CD4-positive, alpha-beta T cell treated with Interleukin-21 for 1 hour (primary cell): ENCODE data around the gene DNAH7.
A peak's percentile ranks its signal among the peaks of the same experiment; 100 is the strongest.

Experiments used
- DNase-seq: peaks from one replicate; pipeline ENCODE4 v3.0.0-alpha.2; 2020

DNAH7 gene

DNA sequence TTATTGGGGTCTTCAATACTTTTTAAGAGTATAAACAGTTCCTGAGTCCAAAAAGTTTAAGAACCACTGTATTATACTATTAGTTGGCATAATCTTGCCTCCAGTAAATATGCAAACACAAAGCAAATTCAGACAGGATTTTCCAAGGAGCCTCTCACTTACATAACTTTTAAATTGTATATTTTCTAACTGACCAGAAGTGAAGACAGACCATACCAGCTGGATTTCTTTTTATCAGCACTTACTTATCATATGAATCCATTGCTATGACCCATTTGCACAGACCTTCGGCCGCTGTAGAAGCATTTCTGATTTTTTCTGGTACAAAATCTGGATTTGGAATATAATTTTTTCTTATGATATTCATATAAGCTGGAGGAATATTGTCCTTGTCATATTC is 211.5 kb downstream of the DNAH7 start:
- no peak for DNase-seq

DNA sequence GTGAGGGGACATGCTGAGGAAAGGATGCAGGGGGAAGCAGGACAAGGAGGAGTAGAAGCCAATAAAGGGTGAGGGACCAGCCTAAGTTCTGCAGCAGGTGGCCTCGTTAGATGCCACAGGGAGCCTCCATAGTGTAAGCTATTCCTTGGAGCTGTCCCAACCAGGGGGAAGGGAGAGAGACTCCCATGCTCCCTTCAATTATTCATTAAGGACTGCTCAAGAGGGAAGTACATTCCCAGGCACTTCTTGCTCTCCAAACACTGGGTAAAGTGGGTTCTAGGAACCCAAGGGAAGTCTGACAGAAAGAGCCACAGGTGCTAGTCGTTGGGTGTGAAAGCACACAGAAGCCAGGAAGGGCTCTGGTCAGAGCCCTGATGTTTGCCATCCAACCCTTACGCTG is 217.9 kb downstream of the DNAH7 start:
- no peak for DNase-seq

DNA sequence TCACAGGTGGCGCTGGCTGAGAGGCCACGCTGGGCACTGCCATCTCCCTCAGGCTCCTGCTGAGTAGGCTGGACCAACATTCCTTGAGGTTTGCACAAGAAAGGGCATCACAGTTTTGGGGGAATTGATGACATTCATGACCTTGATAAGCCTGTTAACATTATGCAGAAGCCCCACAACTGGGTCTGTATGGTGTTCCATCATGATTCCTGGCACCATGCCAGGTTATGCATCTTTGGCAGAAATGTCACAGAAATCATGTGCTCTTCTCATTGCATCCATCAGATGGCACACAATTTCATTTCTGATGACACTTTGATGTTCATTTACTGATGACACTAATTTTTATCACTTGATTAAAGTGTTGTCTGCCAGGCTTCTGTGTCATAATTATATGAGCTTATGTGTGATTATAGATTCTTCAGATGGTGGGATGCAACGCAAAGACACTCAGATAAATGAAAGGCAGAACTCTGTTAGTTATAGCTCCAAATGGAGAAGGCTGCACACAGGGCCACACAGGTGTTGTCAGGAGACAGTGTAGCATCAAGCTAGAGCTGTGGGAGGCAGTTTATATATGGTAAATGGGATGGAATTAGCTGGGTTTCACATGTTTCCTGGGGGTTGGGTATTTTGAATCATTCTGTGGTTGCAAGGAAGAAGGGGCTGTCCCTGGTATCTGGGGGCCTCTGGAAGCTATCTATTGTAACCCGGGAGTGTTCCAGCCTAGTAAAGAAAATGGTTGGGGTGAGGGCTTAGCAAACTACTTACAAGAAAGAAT is 220.3 kb downstream of the DNAH7 start:
- DNase-seq = peak; percentile 1

DNA sequence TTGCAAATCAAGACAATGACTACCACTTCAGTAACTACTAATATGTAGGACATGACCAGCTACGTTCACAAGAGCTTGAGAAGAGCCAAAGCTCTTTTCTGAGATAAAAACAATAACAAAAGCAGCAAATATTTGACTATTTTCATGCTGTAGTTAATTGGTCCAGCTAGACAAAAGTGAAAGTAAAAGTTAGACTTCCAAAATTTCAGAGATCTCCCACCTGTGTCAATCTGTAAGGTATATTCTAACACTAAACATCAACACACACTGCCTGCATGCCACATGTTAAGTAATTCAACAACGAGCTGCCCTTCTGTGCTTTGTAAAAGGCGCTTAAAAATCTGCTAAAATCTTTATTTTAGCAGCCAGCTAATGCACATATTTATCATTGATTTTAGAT is 225.7 kb downstream of the DNAH7 start:
- peak; percentile 2 for DNase-seq

DNA sequence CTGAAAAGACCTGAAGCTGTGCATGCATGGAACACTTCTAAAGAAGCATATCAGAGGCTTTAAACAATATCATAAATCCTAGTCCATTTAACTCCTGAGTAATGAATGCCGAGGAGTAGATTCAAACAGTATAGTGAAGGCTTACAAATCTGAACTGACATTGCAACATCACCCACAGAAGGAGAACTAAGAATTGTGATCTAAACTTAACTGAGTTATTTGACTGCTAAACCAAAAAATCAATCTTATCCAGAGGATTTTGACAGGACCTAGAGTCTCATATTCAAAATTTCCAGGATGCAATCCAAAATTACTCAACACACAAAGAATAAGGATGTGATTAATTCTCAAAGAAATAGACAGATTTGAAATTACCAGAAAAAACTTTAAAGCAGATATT is 230.6 kb downstream of the DNAH7 start:
- no peak for DNase-seq

DNA sequence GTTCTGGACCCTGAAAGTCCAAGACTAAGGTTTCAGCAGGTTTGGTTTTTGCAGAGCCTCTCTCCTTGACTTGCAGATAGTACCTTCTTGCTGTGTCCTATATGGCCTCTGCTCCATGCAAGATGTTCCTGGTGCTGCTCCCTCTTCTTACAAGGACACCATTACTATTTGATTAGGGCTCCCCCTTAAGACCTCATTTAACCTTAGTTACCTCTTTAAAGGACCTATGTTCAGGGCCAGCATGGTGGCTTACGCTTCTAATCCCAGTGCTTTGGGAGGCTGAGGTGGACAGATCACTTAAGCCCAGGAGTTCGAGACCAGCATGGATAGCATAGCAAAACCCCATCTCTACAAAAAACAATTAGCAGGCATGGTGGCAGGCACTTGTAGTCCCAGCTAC is 232.6 kb downstream of the DNAH7 start:
- no peak for DNase-seq

DNA sequence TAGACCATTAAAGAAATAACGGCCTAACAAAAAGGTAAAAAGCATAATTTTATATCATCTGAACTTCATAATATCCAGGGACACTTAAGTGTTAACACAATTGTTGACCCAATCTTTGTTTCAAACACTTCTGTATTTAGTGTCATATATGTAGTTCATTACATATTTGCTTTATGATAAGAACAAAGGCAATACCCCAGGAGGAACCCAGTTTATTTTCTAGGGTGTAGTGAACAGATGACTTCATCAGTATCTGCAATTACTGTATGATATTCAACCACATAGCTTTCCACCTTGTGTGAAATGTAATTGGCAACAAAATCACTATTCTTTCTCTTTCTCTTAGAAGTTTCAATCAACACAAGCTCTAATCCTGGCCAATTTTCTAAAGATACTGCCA is 233.8 kb downstream of the DNAH7 start:
- no peak for DNase-seq

DNA sequence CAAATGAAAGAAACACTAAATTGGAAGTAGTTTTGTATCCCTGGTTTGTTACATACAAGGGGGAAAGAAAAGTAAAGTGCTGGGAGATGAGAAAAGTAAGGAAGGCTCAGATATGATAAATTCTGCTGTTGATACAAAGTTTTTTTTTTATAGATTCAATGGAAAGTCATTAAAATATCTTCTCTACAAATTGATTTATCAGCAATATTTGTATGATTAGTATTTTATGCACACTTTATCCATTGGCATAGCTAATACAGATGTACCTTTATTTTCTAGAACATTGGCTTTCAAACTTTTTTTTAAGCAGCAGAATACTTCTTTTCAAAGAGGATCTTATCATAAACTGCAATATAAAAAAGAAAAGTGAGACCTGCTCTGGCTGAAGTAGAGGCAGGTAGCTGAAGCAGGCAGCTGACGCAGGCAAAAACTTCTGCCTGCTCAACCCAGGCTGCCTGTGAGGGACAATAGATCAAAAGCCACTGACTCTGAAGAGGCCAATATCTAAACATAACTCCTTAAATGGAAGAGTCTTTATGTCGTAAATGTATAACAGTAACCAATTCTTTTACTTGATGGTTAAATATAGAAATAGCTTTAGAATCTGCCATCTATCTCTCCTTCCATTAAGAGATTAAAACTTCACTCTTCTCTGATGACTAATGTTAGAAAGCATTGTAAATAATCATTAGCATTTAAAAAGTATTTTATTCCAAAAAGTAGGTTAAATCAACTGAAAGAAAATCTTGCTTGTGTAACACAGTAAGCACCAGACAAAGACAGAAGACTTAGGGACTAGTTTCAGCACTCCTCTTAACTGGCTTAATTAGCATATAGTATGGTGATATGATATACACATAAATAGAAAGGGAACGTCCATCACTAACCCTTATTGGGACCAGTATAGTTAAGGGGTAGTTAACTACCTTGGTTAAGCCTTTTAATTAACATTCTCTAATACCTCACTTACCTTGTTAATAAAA is 237.4 kb downstream of the DNAH7 start:
- no peak for DNase-seq

DNA sequence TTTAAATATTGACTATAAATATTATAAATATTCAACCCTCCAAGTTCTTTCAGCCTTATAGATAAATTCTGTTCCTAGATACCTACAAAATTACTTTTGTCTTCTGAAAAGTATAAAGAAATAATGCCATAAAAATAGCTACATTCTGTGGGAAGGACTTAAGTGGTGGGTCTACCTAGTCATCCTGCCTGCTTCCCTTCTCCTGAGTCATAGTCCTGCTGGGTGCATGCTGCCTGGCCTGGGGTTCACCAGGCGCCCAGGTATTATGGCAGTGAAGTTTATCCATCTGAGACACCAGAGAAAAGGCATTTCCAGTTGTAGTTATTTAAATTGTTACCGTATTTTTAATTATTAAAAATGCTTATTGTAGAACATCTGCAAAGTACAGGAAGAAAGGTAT is 244.2 kb downstream of the DNAH7 start:
- no peak for DNase-seq

DNA sequence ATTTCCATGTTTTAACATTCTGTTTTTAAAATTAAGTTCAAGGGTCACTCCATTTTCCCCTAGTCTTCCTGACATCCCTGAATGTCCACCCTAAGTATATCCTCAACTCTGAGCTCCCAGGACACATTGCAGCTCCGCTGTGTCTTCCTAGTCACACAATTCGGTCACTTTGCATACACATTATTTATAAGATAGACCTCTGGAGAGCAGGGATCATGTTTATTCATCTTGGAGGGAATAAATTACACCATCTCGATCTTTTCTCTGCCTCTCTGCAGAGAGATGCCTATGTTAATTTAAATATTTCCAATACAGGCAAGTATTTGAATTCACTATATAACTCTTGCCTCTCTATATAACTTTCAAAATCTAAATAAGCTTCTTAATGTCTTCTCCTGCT is 245.4 kb downstream of the DNAH7 start:
- DNase-seq = no peak

DNA sequence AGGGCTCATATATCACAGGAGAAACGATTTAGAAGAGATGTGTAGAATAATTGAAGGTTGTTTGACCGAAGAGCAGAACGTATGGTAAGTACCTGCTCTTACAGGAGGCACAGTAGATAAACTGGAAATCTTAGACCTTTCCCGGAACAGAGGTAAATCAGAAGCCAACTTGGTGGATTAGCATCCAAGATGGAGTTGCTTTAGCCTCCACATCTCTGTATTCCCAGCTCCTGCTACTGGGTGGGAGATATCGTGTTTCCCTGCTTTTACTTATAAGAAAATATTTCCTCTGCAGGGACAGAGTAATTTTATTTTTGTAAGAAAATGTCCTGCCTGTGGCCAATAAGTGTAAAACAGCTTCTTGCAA is 247.1 kb downstream of the DNAH7 start:
- DNase-seq = no peak

DNA sequence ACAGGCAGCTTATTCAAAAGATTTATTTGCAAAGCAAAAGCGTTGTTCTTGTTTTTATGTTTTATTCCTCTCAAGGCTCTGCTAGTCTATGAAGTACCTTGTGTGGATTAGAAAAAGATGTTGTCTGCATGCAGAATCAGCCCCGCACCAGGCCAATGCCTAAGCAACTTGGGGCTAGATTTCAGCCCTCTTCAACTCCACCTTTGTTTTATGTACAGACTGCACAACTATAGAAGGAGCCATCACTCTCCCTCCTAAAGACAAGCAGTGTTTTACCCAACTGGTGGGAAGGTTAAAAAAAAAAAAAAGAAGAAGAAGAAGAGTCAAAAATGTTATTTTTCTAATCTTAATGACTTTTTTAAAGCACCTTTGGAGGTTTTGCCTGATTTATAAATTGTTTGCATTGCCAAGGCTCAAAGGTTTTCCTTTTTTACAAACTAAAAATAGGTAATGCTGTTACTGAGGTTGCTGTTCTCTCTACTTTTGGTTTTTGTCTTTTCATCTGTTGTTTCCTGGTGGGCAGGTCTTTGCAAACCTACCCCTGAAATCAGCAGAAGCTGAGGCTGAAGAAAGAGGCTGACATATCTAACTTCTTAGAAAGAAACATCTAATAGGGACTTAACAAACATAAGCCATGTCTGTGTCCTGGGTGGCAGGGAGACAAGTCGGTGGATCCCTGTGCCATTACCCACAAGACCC is 247.6 kb downstream of the DNAH7 start:
- DNase-seq = no peak

DNA sequence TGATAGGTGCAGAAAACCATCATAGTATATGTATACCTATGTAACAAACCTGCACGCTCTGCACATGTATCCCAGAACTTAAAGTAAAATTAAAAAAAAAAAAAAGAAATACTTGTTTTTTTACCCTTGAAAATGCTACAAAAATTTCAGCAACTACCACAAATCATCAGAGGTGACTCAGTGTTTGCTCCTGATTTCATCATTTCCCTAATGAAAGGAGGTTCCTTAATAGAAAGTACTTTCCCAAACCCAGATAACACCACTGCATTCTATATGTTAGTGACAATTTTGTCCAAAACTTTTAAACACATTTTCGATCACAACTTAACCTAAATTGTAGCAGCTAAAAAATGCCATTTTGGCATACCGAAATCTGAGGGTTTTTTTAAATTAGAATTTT is 248.3 kb downstream of the DNAH7 start:
- no peak for DNase-seq

DNA sequence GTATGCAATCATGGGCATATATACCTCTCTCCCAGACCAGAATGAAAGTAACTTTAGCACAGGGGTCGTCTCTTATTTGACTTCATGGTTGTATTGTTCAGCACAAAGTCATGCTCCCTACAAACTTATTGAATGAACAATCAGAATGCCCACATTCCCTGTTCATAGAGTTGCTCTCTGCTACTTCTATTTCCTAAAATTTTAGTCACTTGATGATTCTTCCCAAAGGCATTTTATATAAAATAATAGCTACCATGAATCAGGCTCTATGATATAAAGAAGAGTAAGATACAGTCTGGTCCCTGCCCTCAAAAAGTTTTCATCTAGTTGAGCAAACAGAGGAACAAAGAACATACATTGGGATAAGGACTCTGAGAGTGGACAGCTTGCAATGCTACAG is 249.4 kb downstream of the DNAH7 start:
- no peak for DNase-seq

DNA sequence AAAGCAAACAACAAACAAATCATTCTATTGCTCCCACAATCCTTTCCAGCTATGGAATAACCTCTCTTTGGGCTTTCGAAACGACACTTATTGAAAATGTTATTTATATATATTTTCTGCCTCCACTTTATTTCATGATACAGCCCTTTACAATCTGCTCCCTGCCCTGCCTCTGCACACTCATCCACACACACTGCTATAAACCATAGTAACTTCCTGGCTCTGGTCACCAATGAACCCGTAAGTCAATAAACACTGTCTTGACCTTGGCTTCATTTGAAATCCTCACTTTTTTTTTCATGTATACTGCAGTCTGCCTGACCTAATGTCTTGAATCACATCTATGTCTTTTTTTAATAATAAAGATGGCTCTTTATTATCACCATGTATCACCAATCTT is 250.1 kb downstream of the DNAH7 start:
- no peak for DNase-seq

DNA sequence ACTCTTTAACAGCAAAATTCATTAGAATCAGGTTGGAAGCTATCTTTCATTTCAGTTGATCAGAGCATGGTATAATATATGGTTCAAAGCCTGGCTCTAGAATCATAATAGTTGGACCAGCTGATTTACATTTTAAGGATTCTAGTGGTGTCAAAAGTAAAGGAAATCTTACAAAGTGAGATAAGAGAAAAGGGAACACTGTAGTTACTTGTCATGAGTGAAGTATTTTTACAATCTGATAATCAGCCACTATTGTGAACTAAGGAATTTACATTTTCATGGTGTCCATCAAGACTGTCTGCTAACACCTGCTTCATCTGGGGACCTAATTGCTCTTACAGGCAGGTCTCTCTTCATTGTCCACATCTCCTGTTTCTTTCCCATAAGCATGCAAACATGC is 250.5 kb downstream of the DNAH7 start:
- no peak for DNase-seq

DNA sequence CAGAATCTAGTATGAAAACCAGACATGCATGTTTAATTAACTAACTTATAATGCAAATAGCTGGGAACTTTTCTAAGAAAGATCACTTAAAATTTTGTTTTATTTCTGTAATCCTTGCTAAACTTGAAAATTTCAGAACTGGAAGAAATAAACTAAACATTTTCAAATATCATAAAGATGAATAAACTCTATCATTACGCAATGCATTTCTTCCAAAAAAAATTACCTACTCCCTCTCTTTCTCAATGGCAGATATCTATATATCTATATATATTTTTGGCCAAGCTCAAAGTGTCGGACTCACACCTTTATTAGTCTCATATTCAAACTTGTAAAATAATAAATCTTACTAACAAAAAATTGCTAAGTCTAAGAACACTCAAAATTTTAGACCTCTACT is 253.6 kb downstream of the DNAH7 start:
- DNase-seq = no peak

DNA sequence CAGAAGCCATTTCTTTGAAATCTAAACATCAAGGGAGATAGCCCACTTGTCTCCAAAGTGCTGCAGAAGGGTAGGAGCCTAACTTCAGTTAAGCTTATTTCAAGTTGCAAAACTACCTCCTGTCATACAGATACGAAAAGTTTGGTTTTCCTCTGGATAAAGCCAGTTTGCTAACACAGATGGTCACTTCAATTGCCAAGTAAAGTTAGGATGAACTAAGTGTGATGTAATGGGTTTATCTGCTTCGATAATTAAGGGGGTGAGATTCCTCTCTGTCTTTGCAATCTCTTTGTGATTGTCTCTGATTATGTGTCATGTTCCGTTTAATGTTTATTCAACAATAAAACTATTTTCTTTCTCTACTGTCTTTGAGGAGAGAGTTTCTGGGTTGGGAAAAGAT is 255.2 kb downstream of the DNAH7 start:
- DNase-seq = no peak

DNA sequence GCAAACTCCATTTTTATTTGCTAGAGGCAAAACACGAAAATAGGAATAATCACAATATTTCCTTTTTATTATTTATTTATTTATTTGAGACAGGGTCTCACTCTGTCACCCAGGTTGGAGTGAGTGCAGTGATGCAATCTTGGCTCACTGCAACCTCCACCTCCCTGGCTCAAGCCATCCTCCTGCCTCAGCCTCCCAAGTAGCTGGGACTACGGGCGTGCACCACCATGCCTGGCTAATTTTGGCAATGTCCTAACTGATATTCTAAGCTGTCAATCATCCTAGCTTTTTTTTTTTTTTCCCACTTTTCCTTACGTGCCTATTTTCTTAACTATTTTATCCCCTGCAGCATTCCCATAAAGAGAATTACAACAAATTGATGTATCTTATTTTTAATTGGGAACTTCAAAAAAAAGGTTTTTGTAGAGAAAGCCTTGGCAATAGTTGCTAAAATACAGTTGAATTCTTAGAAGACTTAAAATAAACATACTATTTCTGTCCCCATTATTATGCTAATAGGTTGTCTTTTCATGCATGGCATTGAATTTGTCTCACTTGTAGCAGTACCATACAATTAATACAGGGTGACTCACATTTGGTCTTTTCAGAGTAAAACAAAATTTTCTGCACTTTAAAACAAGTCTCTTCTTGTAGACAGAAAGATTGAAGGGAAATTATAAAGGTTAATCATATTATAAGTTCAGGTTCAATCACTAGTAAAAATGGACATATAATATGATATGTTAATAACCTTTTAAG is 258.1 kb downstream of the DNAH7 start:
- no peak for DNase-seq

DNA sequence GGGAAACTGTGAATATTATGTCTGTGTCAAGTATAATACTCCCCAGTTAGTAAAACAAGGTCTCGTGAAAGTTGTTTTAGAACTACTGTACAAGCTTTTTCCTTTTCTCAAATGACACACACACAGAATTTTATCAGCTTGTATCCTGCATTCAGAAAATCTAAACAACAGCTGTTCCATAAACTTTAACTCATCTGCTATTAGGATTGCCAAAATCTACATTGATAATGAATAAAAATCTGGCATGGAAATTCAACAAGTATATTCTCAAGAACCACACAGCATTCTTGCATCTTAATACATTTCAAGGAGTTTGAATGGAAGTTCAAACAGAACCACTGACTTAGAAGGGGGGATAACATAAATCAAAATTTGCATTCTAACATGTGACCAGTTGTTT is 260.4 kb downstream of the DNAH7 start:
- DNase-seq = no peak

DNA sequence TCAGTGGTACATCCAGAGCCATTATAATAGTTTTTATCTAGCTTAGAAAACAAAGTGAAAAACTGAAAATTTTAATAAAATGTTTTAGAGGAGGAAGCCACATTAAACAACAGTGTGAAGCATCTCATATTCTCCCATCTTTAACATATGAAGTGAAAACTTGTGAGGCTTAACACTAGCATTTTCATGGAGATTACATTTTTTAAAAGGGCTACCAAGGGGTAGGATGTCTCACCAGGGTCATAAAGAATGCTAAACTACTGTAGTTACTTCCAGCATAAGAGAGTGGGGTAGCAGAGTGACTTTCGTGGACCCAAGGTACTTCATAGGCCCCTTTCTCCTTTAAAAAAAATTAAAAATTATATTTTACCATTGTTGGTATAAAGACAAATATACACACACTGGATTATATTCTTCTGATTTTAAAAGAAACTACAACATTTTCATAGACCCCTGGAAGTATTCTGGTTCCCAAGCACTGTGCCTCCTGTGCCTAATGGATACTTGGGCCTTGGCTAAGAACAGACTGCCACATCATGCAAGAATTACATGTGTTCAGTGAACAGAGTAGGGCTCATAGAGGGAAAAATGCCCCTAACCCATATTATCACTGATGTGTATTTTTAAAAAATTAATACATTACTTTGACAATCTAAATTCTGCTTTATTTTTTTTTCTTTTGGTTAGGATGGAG is 263.2 kb downstream of the DNAH7 start:
- no peak for DNase-seq

DNA sequence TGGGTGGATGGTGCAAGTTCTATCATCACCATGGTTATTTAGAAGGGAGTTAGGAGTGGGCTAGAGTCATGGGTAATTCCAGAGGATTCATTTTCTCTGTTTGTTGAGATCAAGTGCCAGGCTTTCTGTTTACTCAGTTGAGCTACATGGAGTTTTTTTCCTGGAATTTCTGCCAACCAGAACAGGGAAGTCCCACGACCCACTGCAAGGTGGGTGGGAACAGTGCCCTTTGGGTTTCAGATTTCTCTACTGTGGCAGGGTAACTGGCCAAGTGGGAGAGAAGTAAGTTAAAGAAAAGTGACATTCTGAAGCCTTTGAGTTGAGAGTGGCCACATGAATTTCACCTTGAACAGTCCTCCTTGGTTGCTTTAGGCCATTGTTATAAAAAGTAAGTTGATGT is 272.8 kb downstream of the DNAH7 start:
- DNase-seq = no peak
